ENCODE measurements around the gene NT5E. TPM values are rescaled to one million over a fixed set of nuclear protein-coding genes. Genes with fewer than 3 reads are reported as not detected.
A peak's percentile ranks its signal among the peaks of the same experiment; 100 is the strongest.

The NT5E gene
- total and polyA plus RNA-seq, 12 donors, result 2.9 to 14.2 (median 9.6) TPM

DNA sequence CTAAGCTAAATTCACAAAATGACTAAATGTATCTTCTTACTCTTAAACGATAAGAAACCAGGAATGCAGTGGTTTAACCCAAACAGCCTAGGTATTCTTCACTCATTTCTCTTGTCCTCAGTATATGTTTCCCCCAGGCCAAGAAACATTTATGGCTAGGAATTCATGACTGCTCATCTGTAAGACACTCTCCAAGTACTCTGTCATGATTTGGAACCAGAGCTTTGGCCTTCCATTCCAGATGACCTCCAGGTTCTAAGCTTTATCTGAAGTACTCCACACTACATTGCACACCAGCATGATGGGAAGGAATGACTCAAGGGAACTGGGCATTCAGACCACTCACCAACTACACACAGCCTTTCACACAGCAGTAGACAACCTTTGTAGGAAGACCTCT lies 29.3 kb downstream of the NT5E start:
- TF ChIP-seq, protein P1, sequence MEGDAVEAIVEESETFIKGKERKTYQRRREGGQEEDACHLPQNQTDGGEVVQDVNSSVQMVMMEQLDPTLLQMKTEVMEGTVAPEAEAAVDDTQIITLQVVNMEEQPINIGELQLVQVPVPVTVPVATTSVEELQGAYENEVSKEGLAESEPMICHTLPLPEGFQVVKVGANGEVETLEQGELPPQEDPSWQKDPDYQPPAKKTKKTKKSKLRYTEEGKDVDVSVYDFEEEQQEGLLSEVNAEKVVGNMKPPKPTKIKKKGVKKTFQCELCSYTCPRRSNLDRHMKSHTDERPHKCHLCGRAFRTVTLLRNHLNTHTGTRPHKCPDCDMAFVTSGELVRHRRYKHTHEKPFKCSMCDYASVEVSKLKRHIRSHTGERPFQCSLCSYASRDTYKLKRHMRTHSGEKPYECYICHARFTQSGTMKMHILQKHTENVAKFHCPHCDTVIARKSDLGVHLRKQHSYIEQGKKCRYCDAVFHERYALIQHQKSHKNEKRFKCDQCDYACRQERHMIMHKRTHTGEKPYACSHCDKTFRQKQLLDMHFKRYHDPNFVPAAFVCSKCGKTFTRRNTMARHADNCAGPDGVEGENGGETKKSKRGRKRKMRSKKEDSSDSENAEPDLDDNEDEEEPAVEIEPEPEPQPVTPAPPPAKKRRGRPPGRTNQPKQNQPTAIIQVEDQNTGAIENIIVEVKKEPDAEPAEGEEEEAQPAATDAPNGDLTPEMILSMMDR (IDR thresholded peaks at IDR 0.05), result no peak
- TF ChIP-seq POLR2A (IDR thresholded peaks at IDR 0.05), result no peak
- H3K27me3 ChIP-seq, result no peaks in the 10 kb centered on the region
- DNase-seq, result no peak
- H3K9me3 ChIP-seq (replicated peaks in 1 of 3), result no peaks in the 10 kb centered on the region
- H3K36me3 ChIP-seq (replicated peaks in 1 of 2), result no peaks in the 10 kb centered on the region
- 79 to 93% (median 91%) methylated on average over 1 of the region's 1 CpG for WGBS, 4 donors
- H3K4me3 ChIP-seq, result no peak overlapping the region
- no peak overlapping the region for H3K27ac ChIP-seq
- intact Hi-C loops (cut with DNase I), result no loop called here
- no peaks in the 10 kb centered on the region for H3K4me1 ChIP-seq (replicated peaks in 1 of 2)

DNA sequence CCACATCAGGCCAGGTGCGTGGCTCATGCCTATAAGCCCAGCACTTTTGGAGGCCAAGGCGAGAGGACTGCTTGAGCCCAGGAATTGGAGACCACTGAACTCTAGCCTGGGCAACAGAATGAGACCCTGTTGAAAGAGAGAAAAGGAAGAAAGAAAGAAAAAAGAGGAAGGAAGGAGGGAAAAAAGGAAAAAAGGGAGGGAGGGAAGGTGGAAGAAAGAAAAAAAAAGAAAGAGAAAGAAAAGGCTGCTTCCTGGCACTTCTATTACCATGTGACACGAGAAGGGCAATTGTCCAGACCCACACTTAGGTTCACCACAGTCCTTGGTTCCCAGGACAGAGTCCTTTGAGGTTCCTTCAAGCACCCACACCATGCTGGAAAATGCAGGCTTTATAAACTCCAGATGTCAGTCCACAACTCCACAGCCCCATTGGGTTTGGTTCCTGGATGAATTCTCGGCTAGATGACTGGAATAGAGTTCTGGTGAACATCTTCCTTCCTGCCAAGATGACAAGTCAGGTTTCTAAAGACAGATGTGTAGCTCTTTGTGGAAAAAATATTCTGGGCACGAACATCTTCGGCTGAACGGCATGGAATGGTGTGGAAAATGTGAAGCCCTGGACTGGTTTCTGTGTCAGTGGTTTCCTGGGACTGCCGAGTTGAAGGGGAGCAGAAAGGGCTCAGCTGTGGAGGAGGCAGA lies 32.5 kb downstream of the NT5E start:
- Histone ChIP-seq H3K36me3 (replicated peaks in 1 of 2) (no peaks in the 10 kb centered on the region), H3K4me1 (replicated peaks in 1 of 2) (no peaks in the 10 kb centered on the region), H3K27me3 (no peaks in the 10 kb centered on the region), H3K4me3 (no peak overlapping the region), H3K27ac (peak overlapping the region in 1 of 5 donors; percentile 16), H3K9me3 (replicated peaks in 1 of 3) (no peaks in the 10 kb centered on the region)
- TF ChIP-seq, protein P1 (IDR thresholded peaks at IDR 0.05), result no peak
- TF ChIP-seq POLR2A (IDR thresholded peaks at IDR 0.05), result no peak
- intact Hi-C loops (cut with DNase I), result loop anchor here (2.0 to 5.0 kb wide), 2 partner anchors 128 to 130 kb away; no protein-coding TSS in a partner anchor
- 73 to 78% (median 78%) methylated on average over 8 of the region's 8 CpGs for WGBS, 4 donors
- no peak for DNase-seq

DNA sequence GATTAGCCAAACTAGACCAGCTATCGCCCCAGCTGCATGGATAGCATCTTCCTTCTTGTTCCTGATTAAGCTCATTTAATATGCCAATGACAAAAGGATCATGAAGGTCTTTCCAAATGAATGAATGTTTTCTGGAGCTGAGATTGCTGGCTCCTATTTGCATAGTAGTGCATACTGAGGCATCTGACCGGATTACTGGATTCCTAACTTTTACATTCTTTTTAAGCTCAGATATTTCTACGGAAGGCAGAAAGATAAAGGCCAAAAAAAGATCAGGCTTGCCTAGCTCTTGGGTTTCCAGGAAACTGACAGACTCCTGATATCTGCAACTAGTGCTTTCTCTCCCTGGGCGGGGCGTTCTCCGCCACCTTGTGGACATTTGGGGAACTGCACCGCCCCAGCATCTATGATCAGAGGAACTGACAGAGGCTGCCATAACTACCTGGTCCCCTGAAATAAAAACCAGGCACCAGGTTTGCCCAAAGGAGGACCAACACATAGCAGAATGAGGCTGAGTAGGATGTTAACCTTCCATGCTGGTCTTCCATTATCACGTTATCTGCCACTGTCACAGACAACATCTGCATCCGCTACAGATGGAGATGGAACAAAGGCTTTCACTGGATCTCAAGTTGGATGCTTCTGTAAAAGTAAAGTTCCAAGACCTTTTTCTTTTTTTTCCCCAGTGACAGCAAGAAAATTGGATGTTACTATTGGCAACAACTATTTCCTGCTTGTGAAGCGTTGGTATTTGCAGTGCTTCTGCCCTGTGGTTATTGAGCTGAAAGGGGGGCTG lies 33.2 kb downstream of the NT5E start:
- Histone ChIP-seq H3K9me3 (replicated peaks in 1 of 3) (no peaks in the 10 kb centered on the region), H3K4me1 (replicated peaks in 1 of 2) (no peaks in the 10 kb centered on the region), H3K36me3 (replicated peaks in 1 of 2) (no peaks in the 10 kb centered on the region), H3K27me3 (no peaks in the 10 kb centered on the region), H3K27ac (peak overlapping the region in 1 of 5 donors; percentile 16), H3K4me3 (no peak overlapping the region)
- 22 to 25% (median 24%) methylated on average over 10 of the region's 10 CpGs for WGBS, 4 donors
- TF ChIP-seq, protein P1 (IDR thresholded peaks at IDR 0.05), result peak; percentile 95 to 100 (median 96)
- no peak for TF ChIP-seq POLR2A (IDR thresholded peaks at IDR 0.05)
- peak; percentile 66 to 93 (median 82) for DNase-seq
- intact Hi-C loops (cut with DNase I), result loop anchor here (2.0 to 5.0 kb wide), 2 partner anchors 128 to 131 kb away; no protein-coding TSS in a partner anchor

DNA sequence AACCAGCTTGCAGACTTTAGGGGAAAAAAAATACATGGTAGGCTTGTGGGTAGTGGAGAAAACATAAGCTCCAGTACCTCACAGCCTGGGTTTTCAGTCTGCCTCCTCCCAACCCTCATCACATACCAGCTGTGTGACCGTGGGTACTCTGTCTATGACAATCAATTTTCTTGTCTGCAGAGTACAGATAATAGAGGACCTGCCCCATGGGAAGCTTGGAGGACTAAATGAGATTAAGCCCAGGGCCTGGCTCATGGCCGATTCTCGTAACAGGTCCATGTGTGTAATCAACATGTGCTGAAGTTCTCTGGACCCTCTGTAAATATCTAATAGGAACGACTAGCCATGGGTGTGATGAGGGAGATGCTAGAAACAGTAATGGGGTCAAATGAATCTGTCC lies 34.0 kb downstream of the NT5E start:
- H3K4me1 ChIP-seq (replicated peaks in 1 of 2), result no peaks in the 10 kb centered on the region
- no peaks in the 10 kb centered on the region for H3K27me3 ChIP-seq
- intact Hi-C loops (cut with DNase I), result loop anchor here (2.0 to 5.0 kb wide), 2 partner anchors 129 to 132 kb away; no protein-coding TSS in a partner anchor
- H3K36me3 ChIP-seq (replicated peaks in 1 of 2), result no peaks in the 10 kb centered on the region
- H3K9me3 ChIP-seq (replicated peaks in 1 of 3), result no peaks in the 10 kb centered on the region
- H3K4me3 ChIP-seq, result no peak overlapping the region
- no peak for TF ChIP-seq POLR2A (IDR thresholded peaks at IDR 0.05)
- TF ChIP-seq, protein P1 (IDR thresholded peaks at IDR 0.05), result no peak
- WGBS, 4 donors, result 57 to 72% (median 60%) methylated on average over 4 of the region's 4 CpGs
- no peak for DNase-seq
- H3K27ac ChIP-seq, result no peak overlapping the region
